Lower lobe of right lung (tissue), 2 donors: Measurements from ENCODE around the gene LETM1. TPM values are rescaled to one million over a fixed set of nuclear protein-coding genes. Genes with fewer than 3 reads are reported as not detected.

Source experiments
- ATAC-seq, 2 donors: fragments of 200-7000 bp; cut with Tn5 transposase; one replicate each; pipeline ENCODE4 v1.9.1; 2020 to 2022; ENCODE audit warnings: mild to moderate bottlenecking in 2 of 2, moderate library complexity in 2 of 2
- DNase-seq: peaks from one replicate; pipeline ENCODE4 v3.0.0-alpha.2; 2020
- H3K27ac ChIP-seq: fragments of 200-600 bp; one replicate; pipeline ENCODE4 v1.8.0; 2022
- H3K27me3 ChIP-seq: fragments of 200-600 bp; one replicate; pipeline ENCODE4 v1.8.0; 2022; ENCODE audit warnings: low read depth
- H3K36me3 ChIP-seq: fragments of 200-600 bp; one replicate; pipeline ENCODE4 v1.8.0; 2022; ENCODE audit warnings: mild to moderate bottlenecking
- H3K4me1 ChIP-seq: fragments of 200-600 bp; one replicate; pipeline ENCODE4 v1.8.0; 2022
- H3K4me3 ChIP-seq: fragments of 200-600 bp; one replicate; pipeline ENCODE4 v1.8.0; 2022; ENCODE audit warnings: mild to moderate bottlenecking
- H3K9me3 ChIP-seq: fragments of 200-600 bp; one replicate; pipeline ENCODE4 v1.8.0; 2022
- intact Hi-C: fragments of 100-400 bp; cut with DNase I; formaldehyde crosslinking; loops from one replicate; pipeline ENCODE4 v1.11.0; 2022
- total RNA-seq: library from RNA; stranded (reverse); fragmentation: NEBNext Ultra II Directional; extraction: Animal tissue kit (Norgen Biotek cat#: 25700); gene quantifications from one replicate; pipeline ENCODE4 v1.2.1, GENCODE V29; 2021
- TF ChIP-seq, protein P1 (sequence below): fragments of 200-600 bp; IDR thresholded peaks from one replicate; pipeline ENCODE4 v1.8.0; 2022; ENCODE audit warnings: antibody characterized with exemption, mild to moderate bottlenecking
- donor health status: DM: no; HTN: yes; CAD: no; lungs with severe emphysema.

LETM1 gene
- total RNA-seq, 1 donor from 2014 or later: 33.6 TPM

DNA sequence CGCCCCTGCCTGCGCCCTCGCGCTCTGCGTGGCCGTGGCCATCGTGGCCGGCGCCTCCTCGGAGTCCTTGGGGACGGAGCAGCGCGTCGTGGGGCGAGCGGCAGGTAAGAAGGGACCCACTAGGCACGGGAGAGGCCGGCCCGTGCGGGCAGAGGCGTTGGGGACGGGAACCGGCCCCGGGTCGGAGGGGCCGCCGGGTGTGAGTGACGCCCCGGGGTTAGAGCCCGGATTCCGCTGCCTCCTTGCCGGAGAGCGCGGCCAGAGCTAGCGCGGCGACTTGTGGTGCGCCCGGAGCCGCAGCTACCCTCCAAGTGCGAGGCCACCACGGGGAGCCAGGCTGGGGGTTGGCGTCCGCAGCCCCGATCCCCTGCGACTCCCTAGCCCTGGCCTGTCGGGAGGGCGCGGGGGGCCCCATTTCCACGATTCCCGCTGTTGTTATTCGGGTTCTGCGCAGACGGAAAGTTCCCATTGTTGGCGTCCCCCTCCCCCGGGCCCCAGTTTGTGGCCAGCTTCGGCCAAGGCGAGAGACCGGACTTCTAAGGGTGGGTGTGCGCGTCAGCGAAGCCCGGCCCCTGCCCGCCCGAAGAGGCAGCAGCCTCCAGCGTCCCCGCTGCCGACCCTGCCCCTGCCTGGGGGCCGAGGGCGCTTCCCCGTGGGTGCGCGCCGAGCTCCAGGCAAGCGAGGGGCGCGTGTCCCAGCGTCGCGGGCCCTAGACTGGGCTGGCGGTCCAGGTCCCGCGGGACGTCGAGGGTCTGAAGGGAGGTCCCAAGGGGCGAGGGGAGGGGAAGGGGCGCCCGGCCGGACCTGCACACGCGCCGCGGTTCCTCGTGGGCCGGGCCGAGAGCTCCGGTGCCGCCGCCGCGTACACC lies 61.8 kb downstream of the LETM1 start:
- H3K4me1 ChIP-seq: peaks cover 21% of the 10 kb centered on the region
- H3K27me3 ChIP-seq: peaks cover 46% of the 10 kb centered on the region
- no peaks in the 10 kb centered on the region for H3K36me3 ChIP-seq
- intact Hi-C loops: no loop called here
- H3K4me3 ChIP-seq: peak overlapping the region; percentile 64
- peak in 1 of 2 donors; percentile 13 for ATAC-seq
- H3K27ac ChIP-seq: no peak overlapping the region
- H3K9me3 ChIP-seq: no peaks in the 10 kb centered on the region
- TF ChIP-seq, protein P1, sequence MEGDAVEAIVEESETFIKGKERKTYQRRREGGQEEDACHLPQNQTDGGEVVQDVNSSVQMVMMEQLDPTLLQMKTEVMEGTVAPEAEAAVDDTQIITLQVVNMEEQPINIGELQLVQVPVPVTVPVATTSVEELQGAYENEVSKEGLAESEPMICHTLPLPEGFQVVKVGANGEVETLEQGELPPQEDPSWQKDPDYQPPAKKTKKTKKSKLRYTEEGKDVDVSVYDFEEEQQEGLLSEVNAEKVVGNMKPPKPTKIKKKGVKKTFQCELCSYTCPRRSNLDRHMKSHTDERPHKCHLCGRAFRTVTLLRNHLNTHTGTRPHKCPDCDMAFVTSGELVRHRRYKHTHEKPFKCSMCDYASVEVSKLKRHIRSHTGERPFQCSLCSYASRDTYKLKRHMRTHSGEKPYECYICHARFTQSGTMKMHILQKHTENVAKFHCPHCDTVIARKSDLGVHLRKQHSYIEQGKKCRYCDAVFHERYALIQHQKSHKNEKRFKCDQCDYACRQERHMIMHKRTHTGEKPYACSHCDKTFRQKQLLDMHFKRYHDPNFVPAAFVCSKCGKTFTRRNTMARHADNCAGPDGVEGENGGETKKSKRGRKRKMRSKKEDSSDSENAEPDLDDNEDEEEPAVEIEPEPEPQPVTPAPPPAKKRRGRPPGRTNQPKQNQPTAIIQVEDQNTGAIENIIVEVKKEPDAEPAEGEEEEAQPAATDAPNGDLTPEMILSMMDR: no peak
- no peak for DNase-seq

DNA sequence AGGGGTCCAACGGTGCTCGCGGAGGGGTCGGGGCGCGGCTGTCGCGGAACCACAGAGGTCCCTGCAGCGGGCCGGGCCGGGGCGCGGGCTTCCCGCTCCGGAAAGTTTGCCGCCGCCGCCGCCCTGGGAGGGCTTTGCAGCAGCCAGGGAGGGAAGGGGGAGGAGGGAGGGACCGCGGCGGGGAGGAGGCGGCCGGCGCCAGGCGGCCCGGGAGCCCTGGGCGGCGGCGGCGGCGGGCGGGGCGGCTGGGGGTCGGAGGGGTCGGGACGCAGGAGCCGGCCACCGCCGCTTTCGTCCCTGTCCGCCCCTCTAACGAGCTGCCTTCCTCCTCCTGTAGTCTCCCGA lies 62.5 kb downstream of the LETM1 start:
- DNase-seq (no peak), ATAC-seq (peak; percentile 3 to 32)
- Histone ChIP-seq H3K27ac (no peak overlapping the region), H3K36me3 (no peaks in the 10 kb centered on the region), H3K4me3 (peak overlapping the region; percentile 64), H3K9me3 (no peaks in the 10 kb centered on the region), H3K4me1 (peaks cover 21% of the 10 kb centered on the region), H3K27me3 (peaks cover 45% of the 10 kb centered on the region)
- intact Hi-C loops: no loop called here
- TF ChIP-seq, protein P1: no peak

DNA sequence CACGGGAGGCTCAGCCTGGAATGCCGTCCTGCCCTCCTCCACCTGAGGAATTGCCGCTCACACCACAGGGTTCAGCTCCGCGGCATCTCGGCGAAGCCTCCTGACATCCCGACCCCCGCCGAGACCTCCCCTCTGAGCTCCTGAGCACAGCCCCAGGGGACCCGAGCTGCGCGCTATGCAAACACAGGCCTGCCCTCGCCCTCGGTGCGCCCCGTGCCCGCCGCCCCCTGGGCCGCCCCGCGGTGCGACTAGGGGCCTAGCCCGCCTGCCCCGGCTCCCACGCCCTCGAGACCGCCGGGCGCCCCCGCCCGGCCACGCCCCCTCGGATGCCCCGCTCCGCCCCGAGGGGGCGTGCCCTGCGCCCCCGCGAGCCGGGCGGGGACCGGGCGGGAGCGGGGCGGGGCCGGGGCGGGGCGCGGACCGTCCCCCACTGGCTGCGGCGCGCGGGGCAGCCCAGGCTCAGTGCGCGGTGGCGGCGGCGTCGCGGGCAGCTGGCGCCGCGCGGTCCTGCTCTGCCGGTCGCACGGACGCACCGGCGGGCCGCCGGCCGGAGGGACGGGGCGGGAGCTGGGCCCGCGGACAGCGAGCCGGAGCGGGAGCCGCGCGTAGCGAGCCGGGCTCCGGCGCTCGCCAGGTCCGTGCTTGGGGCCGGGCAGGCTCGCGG lies 63.0 kb downstream of the LETM1 start, which contains the start of gene FGFR3:
Gene FGFR3, plus strand, starts transcription at position 462 of the 664 bp plus-strand sequence. CDS start 642 bp downstream, outside the sequence.
- H3K36me3 ChIP-seq: no peaks in the 10 kb centered on the region
- intact Hi-C loops: no loop called here
- no peak within 1 kb of the TSS for H3K27ac ChIP-seq
- ATAC-seq (peak; percentile 78 to 79), DNase-seq (no peak)
- H3K27me3 ChIP-seq: peaks cover 45% of the 10 kb centered on the region
- H3K4me1 ChIP-seq: peaks cover 21% of the 10 kb centered on the region
- TF ChIP-seq, protein P1: no peak
- H3K9me3 ChIP-seq: no peaks in the 10 kb centered on the region
- H3K4me3 ChIP-seq: peak within 1 kb of the TSS; percentile 64

DNA sequence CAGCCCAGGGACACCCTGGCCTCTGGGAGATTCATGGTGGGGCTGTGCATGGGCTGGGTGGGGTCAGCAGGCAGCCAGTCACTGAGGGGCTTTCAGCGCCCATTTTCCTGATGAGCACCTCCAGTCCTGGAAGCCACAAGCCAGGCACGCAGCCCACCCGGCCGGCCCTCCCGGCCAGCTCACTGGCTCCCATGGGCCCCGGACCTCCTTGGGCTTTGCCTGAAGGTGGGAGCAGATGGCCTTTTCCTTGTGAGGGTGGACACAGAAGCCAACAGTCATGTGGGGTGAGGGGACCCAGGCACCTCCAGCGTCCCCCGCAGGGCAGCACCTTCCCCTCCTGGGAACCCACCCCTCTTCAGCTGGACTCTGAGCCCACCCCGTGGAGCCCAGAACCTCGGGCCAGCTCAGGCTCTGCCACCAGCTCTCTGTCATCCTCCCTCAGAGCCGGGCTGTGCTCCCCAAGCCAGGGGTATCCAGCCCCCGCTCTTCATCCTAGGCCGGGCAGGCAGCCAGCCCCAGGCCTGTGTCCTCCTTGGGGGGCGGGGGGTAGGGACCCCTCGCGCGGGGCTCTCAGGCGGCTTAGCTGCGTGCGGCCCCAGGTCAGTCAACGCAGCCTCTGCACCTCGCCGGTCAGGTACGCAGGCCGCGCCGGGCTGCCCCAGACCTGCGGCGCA lies 63.7 kb downstream of the LETM1 start:
- H3K36me3 ChIP-seq: no peaks in the 10 kb centered on the region
- intact Hi-C loops: no loop called here
- TF ChIP-seq, protein P1: no peak
- peaks cover 41% of the 10 kb centered on the region for H3K27me3 ChIP-seq
- DNase-seq: no peak
- H3K9me3 ChIP-seq: no peaks in the 10 kb centered on the region
- no peak overlapping the region for H3K27ac ChIP-seq
- peak in 1 of 2 donors; percentile 27 for ATAC-seq
- H3K4me3 ChIP-seq: peak overlapping the region; percentile 37
- peaks cover 21% of the 10 kb centered on the region for H3K4me1 ChIP-seq

DNA sequence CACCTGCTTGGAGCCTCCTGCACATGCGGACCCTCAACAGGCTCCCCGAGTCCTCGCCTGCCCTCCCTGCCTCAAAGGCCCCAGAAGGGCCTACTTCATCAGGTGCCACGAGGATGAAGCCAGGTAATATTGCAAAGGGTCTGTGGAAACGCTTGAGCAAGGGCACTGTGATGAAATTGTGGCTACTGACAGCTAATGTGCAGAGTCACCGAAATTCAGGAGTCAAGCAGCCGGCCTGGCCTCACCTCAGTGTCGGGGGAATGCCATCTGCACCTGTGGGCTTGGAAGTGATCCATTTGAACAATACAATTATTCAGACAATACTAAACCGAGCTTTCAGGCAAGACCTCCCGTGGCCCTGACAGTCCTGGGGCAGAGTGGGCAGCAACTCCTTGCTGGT lies 66.0 kb downstream of the LETM1 start:
- no peak overlapping the region for H3K27ac ChIP-seq
- intact Hi-C loops: no loop called here
- TF ChIP-seq, protein P1: no peak
- peaks cover 12% of the 10 kb centered on the region for H3K4me1 ChIP-seq
- no peaks in the 10 kb centered on the region for H3K36me3 ChIP-seq
- H3K27me3 ChIP-seq: peaks cover 18% of the 10 kb centered on the region
- H3K4me3 ChIP-seq: no peak overlapping the region
- DNase-seq: no peak
- ATAC-seq: no peak
- no peaks in the 10 kb centered on the region for H3K9me3 ChIP-seq
